Activated CD8-positive, alpha-beta memory T cell treated with anti-CD3 and anti-CD28 coated beads, Interleukin-2, amount 50 U/mL, for 1 hour (primary cell): ENCODE data around the gene MTURN.

Experiments used
- DNase-seq: peaks from one replicate; pipeline ENCODE4 v3.0.0-alpha.2; 2020; ENCODE audit errors: extremely low read depth

MTURN gene

DNA sequence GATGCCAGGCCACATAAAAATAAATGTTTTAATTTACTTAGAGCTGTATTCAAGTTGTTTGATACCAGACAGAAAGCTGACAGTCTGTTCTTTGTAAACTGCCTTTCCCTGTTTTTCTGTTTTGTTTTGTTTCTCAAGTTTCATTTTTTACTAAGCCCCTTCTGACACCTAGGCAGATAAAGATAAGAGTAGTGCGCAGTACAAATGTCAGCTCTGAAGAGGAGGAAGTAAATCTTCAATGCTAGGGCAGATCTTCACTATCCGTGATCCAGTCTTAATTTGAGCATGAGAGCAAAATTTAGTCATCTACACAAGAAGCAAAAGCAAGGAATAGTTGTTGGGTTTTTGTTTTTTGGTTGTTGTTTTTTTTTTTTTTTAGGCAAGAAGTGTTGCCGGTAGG is 27.3 kb downstream of the MTURN start:
- no peak for DNase-seq

DNA sequence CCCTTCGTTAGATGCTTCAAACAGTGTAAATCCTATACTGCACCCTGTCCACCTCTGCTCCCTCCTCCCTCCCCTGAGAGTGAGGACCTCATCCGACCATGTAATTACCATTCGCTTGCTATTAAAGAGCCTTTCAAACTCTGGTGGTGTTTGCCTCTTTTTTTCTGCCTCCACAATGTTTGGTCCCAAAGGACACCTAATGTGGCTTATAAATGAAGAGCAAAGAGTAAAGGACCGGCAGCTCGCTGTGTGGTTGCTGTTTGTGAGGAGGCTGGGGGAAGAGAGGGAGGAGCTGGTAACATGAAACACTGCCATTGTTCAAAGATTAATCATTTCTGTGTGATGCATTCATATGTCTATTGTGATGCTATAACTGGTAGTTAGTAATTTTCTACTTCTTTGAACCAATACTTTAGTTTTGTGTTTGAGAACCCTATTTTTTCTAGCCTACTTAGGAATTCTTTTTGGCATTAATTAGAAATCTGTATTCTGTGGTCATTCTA is 27.9 kb downstream of the MTURN start:
- DNase-seq, result no peak

DNA sequence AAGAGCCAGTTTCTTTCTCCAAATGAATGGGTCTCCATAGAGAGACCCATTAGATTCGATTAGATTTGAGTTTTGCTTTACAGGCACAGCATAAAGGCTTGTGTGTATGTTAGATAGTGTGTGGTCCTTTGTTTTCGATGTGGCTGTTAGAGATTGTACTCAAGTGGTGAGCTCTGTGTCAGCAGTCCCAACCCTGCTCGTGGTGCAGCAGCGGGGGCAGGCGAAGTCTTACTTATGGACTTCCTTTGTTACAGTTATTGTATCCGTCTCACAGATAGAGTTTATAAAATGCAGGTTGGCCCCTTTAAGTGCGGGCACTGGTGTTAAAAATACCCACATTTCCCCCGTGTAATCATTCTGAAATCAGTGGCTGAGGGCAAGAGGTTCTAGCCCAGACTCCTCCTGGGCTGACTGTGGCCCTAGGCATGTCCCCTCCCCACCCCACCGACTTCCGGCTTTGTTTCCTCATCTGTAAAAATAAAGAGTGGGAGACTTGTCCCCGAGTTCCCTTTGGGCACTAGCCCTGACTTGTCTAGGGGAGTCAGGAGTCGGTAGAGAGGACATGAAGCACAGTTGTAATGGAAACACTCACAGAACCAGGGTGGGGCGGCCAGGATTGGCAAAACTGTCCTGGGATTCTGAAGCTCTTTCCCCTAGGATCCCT is 28.6 kb downstream of the MTURN start:
- DNase-seq, result no peak

DNA sequence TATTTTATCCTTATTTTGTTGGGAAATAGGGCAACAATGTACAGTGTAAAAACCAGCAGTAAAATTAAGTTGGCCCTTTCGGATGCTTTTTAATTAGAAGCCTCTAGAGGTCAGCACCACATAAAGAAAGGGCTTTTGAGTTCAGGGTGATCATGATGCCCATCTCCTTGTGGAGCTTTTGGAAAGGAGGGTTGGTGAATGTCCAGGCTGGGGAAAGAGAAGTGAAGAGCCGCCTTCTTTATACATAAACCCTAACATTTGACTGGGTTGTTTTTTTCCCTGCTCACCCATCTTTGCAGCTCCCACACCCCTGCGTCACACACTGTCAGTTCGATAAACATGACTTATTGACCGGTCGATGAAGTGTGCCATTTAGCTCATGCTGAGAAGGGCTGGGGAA is 29.8 kb downstream of the MTURN start:
- no peak for DNase-seq

DNA sequence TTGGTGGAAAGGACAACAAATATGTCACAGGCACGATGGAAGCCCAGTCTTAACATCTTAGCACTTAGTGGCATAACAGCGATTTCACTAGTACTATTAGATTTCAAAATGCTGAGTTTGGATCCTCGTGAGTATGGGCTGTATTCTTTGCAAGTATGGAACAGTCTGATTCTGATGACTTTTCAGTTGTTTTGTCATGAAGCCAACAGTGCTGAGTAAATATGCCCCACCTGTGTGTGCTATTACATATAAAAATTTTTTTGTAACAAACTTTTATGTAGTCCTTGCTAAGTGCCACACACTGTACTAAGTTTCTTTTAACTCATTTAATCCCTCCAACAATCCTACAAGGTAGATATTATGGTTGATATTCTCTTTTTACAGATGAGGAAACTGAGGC is 30.8 kb downstream of the MTURN start:
- no peak for DNase-seq

DNA sequence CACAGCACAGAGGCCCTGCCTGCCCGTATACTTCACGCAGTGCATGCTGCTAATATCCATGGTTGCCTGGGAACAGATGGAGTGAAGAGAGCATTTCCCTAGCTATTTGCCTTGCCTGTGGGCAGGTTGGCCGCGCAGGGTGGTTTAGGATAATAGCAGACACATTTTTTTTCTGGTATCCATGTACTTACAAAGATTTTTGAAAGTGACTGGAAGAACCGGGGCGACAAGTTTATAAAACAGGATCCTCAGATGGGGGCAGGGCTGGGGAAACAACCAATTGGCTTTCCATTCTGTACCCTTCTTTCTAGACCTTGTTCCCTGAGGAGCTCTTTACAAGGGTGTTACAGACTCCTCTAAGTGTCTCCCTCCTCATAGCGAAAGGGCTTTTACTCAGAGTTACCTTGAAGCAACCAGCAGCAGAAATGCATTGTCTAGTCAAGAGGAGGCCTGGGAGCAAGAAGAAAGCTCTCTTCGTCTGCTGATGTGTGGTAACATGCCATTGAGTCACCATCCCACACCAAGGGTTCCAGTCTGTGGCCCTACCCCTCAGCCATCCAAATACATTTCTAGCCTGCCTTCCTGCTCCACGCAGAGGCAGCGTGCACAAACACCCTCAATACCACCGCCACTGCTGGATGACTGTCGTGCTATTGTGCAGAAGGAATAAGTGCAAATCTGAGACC is 31.5 kb downstream of the MTURN start:
- DNase-seq, result no peak

DNA sequence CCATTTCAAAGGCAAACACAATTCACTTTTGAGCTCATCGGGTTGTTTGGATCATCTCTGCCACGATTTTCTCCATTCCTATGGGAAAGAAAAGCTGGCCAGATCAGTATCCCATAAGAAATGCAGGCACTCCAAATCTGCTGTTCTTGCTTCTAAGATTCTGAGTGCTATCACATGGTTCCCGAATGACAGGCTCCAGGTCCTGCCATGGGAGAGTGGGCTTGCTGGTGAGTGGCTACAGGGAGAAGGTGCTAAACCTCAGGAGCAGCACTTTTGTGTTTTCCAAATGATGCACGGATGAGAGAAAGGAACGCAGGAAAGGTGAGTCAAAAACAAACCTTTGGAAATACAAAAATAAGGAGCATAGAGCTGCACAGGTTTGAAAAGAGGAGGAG is 32.1 kb downstream of the MTURN start:
- no peak for DNase-seq

DNA sequence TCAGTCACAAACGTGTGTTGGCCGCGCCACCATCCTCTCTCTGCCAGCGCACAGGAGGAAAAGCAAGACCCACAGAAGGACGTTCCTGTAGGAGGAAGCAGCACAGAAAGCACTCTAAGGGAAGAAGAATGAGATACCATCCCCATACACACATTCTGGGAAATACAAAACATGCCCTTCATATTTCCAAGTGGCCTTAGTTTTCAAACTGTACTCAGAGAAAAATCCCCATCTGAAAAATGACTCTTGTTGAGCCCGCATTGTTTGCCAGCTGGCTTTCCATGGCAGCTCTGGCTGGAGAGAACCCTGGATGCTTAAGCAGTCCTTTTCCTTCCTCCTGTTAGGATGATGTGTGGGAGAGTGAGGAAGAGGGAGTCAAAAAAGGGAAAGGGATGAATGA is 33.1 kb downstream of the MTURN start:
- DNase-seq, result no peak

DNA sequence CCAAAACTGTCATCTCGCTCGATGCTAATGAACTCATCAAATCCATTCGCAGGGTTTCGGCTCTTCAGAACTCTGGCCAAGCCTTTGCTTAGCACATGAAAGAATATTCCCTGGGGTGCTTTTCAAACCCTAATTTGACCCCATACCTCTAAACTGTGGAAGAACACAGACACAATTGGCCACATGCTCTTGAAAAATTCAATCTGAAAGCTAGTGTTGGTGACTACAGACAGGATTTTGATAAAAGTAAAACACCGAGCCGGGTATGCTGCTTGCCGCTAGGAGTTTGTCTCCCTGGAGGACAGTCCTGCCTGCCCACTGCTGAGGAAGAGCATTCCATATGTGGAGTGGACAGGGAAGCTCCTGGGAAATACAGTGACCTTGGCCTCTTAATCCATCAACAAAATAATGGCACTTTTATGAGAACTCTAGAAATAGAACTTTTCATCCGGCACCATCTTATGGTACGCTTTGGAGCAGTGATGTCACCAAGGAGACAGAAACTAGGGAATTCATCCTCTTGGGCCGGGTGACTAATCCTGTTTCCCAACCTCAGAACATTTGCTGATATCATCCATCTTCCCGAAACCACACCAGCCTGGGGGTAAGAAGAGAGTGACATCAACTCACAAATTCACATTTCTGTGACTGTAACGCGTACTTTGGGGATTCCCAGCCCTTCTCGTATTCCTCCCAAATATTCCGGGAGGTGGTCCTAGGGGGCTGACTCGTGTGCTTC is 34.2 kb downstream of the MTURN start:
- no peak for DNase-seq

DNA sequence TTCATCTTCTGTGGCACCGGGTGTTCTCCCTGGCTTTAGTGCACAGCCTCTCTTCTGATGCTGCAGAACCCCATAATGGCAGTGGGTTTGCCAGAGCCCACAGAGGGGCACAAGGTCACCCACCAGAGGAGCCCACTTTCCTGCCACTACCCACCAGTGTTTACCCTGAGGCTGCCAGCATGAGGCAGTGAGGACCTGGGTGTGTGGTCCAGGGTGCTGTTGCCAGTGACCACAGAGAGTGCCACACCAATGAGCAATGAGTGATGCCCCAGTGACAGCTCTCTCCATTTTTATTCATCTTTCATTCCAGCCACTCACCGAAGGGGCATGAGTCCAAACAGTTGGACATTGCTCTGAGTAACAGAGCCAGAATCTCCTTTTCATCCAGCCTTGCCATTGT is 34.8 kb downstream of the MTURN start:
- no peak for DNase-seq

DNA sequence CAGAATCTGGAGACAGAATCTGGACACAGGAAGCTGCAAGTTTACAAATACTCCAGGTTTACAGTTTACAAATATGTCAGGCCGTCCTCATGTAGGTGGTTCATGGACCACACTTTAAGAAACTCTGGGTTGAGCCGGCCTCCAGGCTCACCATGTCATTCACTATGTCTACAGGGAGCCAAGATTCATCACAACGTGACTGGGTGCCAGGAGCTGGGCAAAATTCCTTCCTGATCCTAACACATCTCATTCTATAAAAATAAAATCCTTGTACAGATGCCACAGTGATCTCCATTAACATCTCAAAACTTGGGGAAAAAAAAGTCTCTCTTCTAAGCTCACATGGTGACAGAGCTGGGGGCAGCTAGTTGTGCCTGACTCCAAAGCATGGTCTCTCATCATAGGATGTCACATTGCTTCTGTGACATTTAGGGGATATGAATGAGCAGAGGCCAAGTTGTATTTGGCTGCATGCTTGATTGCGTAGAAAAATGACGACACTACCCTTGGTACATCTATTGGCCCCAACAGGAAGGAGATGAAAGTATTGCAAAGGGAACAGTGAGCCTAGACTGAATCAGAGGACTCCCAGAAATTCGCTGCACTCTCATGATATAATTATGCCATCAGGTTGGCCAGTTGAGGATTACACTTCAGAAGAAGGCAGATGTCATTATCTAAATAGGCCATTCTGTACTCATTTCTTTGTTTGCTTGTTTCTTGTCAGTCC is 35.9 kb downstream of the MTURN start:
- DNase-seq, result no peak

DNA sequence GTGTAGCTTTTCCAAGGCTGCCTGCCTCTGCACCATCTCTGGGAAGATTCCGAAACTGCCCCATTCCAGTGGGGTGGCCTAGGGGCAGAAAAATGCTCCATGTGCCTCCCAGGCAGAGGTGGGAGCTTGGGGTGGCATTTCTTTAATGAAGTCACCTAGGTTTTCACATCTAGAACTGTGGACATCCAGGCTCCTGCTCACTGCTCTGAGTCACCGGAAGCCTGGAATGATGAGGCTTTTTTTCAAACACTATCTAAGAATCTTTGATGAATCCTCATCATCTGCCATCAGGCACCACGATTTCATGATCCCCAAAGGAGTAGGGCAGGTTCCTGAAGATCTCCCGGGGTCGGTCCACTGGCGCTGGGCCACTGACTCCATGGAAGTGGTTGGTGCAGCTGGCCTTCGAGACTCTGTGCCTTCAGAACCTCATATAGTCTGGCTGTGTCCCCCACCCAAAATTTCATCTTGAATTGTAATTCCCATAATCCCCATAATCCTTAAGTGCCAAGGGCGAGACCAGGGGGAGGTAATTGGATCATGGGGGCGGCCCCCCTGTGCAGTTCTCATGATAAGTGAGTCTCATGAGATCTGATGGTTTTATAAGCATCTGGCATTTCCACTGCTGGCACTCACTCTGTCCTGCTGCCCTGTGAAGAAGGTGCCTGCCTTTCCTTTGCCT is 37.1 kb downstream of the MTURN start:
- no peak for DNase-seq

DNA sequence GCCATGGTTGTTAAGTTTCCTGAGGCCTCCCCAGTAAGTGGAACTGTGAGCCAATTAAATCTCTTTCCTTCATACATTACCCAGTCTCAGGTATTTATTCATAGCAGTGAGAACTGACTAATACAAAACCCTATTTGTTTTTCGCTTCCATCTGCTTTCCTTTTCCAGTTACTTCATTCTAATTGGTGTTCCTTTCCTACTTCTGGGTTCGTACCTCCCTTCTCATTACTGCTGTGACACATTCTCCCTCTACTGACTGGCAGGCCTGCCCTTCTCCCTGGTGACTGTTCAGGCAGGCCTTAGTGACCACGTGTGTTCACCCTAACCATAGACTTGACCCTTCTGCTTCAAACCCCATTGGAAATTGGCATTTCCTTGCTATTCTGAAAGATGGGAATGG is 37.7 kb downstream of the MTURN start:
- DNase-seq, result no peak

DNA sequence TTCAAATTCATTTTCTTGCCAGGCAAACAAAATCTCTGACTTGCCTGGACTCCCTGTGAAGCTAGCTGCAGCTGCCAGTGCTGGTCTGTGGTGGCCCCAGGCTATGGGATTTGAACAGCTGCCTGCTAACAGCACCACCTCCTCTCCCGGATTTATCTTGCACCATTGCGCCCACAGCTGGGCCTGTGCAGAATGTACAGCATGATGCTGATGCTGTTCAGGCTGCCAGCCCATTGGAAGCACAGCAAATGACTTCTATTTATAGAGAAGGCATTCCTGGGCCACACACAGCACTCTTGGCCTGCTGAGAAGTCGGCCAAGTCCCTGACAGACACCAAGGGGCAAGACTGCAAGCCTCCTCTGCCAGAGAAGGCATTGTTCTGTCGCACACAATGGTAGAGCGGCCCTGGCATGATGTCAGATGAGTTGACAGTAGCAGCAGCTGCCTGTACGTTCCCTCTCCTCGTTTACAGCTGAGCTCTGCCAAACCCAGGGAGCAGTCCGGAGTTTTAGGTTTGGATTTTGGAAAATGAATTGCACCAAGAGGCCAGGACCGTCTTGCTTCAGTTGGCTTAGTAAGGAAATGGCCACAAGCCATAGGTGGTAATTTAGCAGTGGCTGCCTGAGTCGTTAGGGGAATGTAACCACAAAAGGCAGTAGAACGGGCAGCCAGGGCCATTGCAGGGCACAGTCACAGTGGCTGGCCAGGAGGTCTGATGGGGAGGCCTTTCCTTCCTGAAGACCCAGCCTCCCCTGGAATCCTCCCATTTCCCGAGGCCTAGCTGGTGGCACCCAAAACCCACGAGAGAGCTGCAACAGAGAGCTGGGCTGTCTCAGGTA is 38.5 kb downstream of the MTURN start:
- no peak for DNase-seq

DNA sequence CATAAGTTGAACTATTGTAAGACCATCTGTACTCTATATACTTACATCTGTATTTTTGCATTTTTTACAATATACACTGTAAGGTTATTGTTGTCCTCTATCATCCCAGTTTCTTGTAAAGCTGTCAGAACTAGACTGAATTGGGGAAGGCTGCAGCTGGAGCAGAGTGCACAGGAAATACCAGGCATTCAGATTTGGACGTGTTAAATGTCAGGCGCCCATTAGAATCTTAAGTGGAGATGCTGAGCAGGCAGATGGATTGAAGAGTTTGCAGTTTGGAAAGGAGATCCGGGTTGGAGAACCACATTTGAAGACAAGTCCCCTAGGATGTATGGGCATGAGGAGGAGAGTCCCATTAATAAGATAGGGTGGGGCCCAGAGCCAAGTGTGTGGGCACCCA is 40.4 kb downstream of the MTURN start:
- no peak for DNase-seq

DNA sequence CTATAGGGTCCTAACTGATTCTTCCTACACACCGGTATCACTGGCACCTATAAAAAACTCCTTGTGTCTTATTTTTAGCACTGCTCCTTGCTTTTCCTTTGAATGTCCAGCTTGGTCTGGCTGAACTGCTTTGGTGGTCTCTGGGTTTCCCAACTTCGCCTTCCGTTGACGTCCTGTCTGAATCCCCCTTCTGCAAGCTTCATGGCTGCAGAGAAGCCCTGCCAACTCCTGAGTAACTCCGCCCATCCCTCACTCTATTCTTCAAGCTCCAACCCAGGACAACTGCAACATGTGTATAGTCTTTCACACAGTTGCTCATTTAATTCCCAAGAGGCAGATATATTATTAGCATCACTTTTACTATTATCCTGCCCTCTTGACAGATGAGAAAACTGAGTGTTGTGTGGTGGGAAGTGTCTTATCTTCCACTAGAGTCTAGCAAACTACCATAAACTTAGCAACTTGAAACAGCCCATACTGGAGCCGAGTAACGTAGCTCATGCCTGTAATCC is 40.9 kb downstream of the MTURN start:
- no peak for DNase-seq

DNA sequence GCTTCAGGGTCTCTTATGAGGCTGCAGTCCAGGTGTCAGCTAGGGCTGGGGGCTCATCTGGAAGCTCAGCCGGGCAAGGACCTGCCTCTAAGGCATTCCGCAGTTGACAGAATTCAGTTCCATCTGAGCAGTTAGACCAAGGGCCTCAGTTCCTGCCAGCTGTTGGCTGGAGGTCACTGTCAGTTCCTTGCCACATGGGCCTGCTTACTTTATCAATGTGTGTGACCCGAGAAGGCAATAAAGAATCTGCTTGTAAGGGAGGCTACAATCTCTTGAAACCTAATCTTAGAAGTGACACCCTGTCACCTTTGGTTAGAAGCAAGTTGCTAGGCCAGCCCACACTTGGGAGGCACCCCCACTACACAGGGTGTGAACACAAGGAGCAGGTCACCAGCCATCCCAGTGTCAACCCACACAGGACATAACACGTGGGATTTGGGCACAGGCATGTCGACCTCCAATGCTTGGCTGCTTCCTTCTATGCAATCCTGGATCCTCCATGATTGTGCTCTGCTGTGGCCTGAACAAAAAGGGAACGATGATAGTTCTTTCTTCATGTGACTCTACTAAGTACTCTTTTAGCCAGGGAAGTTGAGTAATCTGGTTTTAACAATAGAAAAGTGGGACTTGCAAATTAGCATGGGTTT is 41.8 kb downstream of the MTURN start:
- DNase-seq, result no peak

DNA sequence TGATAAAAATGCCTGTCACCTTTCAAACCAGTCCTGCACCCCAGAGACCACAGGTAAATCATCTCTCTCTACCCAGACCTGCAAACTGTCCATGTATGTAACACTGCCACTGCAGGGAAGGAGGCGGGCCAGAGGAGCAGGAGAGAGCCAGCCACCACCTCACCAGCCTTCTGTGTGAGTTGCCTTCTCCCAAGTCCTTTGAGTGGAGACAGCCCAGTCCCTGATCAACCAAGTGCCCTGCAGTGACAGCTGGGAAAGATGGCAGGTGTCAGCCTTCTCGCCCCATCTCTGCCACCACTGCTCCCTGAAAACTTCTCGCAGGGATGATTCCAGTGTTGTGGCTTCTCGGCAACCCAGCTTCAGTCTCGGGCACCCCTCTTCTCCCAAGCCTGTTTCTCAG is 42.4 kb downstream of the MTURN start:
- DNase-seq, result no peak

DNA sequence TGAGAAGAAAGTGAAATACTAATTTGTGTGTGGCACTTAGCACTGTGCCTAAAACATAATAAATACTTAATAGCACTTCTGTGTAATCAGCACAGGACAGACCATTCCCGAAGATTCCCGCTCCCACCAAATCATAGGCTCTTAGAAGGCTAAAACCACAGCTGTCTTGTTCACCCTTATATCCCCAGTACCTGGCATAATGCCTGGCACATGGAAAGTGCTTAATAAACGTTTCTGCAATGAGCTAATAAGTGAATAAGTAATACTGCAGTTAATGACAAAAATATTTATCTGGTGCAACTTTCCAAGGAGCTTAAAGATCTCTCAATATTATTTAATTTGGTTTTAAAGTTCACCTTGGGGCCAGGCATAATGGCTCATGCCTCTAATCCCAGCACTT is 43.2 kb downstream of the MTURN start:
- DNase-seq, result no peak
